IPS-NIHi11 (cell line): ENCODE results near the gene SUFU.
A peak's percentile ranks its signal among the peaks of the same experiment; 100 is the strongest.
"Not testable (repeated sequence)": the region's sequence is repeated elsewhere in the genome, so short reads cannot be mapped to it uniquely, and the experiment has no call there.

Experiments
- DNase-seq: peaks from one replicate; pipeline ENCODE4 v3.0.0; 2012; ENCODE audit warnings: mixed read lengths, low spot score

Gene SUFU

GRCh38 chr10:102651455-102652169 is 147.8 kb downstream of the SUFU start:
- DNase-seq: no peak

- DNase-seq: no peak
These were observed 148.6 kb downstream of the SUFU start for GRCh38 chr10:102652170-102652916.

GRCh38 chr10:102653060-102653459 is 149.3 kb downstream of the SUFU start:
- DNase-seq: no peak

GRCh38 chr10:102654566-102654965 is 150.8 kb downstream of the SUFU start:
- no peak for DNase-seq

- DNase-seq: no peak
These were observed 151.2 kb downstream of the SUFU start for GRCh38 chr10:102654969-102655368.

GRCh38 chr10:102656026-102656425 is 152.3 kb downstream of the SUFU start:
- DNase-seq: no peak

GRCh38 chr10:102656791-102657371 is 153.1 kb downstream of the SUFU start:
- DNase-seq: no peak

GRCh38 chr10:102657451-102657850 is 153.7 kb downstream of the SUFU start:
- DNase-seq: no peak

GRCh38 chr10:102657984-102658724 is 154.4 kb downstream of the SUFU start:
- DNase-seq: no peak

- DNase-seq: no peak
These were observed 155.0 kb downstream of the SUFU start for GRCh38 chr10:102658802-102659201.

- DNase-seq: peak; percentile 70
These were observed 157.3 kb downstream of the SUFU start for GRCh38 chr10:102660888-102661657.

GRCh38 chr10:102661658-102662028 is 157.9 kb downstream of the SUFU start:
- no peak for DNase-seq

GRCh38 chr10:102665904-102666509 is 162.2 kb downstream of the SUFU start:
- DNase-seq: no peak

- not testable (repeated sequence) for DNase-seq
These were observed 163.6 kb downstream of the SUFU start for GRCh38 chr10:102667411-102667810.

- no peak for DNase-seq
These were observed 164.7 kb downstream of the SUFU start for GRCh38 chr10:102668326-102669107.

GRCh38 chr10:102669206-102670064 is 165.7 kb downstream of the SUFU start:
- peak; percentile 74 for DNase-seq

GRCh38 chr10:102670065-102670670 is 166.4 kb downstream of the SUFU start:
- DNase-seq: no peak

- no peak for DNase-seq
These were observed 167.2 kb downstream of the SUFU start for GRCh38 chr10:102670871-102671434.
